Stimulated activated CD4-positive, alpha-beta T cell treated with anti-CD3 and anti-CD28 coated beads, Interleukin-1b, Interleukin-23, amount 100 ng/mL, for 4 hours (primary cell): ENCODE data around the gene RGS17.
"Not testable (repeated sequence)": the region's sequence is repeated elsewhere in the genome, so short reads cannot be mapped to it uniquely, and the experiment has no call there.

Source experiments
- DNase-seq, 2 donors: peaks; one replicate each; pipeline ENCODE4 v3.0.0-alpha.2; 2020; ENCODE audit warnings: low read depth in 2 of 2

RGS17 gene

DNA sequence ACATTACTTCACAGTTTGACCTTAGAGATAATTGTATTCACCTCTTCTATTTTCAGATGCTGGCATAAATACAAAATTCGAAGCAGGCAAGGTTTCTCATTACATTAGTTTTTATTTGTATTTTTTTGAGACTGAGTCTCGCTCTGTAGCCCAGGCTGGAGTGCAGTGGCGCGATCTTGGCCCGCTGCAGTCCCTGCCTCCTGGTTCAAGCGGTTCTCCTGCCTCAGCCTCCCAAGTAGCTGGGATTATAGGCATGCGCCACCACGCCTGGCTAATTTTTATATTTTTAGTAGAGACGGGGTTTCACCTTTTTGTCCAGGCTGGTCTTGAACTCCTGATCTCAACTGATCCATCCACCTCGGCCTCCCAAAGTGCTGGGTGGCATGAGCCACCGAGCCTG is 145.8 kb downstream of the RGS17 start:
- not testable (repeated sequence) for DNase-seq

DNA sequence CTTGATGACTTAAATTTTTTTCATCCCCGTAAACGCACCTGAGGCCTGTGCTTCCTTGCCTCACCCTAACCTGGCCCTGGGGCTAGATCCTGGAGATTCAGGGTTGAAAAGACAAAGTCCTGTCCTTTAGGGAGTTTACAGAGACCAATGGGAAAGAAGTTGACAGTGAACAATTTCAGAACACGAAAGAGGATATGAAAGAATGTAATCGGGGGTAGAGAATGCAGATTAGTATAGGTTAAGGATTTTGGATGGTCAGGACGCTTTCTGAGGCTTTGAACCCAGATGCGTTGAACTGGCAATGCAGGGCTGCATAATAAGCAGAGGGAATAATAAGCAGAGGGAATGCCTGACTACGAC is 146.6 kb downstream of the RGS17 start:
- no peak for DNase-seq

DNA sequence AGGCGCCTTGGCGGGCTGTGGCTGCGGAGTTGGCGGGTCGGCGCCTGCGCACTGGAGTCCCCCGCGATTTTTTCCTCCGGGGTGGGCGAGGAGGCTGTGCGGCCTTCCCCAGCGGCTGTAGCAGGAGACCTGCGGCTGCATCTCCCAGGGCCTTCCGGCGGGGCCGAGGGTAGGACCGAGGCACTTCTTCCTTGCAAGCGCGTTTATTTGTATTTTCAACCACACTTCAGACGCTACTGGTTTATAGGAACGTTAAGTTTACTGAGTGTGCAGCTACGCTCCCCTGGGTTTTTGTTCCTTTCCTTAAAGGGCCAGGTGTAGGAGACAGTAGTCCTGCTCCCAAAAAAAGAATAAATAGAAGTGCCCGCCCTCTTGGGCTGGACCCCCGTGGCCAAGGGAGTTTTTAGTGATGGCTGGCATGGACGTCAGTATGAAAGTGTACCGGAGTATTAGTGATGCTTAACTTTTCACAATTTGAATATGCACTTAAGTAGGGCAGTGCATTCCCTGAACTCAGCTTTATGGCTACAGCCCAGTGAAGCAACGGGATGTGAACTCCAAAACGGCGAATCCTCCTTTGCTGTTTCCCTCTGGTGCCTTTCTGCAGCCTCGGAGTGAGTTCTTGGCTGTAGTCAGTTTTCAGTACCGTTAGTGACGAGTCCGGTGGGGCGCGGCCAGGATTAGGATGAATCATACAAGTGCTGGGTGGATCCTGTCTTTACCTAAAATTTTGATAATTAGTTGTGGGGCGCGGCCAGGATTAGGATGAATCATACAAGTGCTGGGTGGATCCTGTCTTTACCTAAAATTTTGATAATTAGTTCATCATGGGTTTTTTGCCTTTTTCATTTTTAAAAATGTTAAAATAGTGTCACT is 147.2 kb downstream of the RGS17 start:
- DNase-seq: peak; percentile 92 to 93

DNA sequence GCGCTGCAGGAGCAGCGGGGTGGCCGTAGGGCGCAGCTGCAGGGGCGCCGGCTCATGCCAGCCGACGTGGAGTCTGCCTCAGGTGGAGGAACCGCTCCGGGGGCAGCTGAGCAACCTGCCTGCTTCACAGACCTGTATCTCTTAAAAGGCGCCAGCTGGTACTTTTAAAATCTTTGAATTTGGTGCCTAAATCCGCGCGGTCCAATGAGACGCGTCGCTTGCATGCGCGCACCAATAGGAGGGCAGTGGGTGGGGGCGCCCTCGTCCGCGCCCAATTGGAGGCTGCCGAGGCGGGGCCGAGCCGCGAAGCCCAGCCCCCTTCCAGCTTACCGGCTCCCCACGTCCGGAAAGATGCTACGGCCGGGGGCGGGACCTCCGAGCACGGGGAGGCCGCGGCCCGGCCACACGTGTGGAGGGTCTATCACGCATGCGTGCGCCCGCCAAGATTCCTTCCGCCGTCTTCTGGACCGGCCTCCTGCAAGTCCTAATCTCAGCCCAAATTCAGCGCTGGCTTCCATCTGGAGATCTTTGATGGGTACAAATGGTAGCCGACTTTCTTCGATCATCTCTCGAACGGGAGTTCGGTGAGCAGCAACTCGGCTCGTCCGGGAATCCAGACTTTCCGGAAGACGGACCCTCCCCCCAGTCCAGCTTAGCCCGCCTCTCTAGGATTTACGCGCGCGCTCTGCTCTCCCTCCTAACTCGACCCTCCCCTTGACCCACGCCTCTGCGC is 148.0 kb downstream of the RGS17 start, which contains the start of gene FBXO5:
Gene FBXO5, minus strand, starts transcription at position 138 of the 733 bp plus-strand sequence. Its CDS starts 82 bp downstream, at position 56.
- DNase-seq: peak; percentile 94 to 97

DNA sequence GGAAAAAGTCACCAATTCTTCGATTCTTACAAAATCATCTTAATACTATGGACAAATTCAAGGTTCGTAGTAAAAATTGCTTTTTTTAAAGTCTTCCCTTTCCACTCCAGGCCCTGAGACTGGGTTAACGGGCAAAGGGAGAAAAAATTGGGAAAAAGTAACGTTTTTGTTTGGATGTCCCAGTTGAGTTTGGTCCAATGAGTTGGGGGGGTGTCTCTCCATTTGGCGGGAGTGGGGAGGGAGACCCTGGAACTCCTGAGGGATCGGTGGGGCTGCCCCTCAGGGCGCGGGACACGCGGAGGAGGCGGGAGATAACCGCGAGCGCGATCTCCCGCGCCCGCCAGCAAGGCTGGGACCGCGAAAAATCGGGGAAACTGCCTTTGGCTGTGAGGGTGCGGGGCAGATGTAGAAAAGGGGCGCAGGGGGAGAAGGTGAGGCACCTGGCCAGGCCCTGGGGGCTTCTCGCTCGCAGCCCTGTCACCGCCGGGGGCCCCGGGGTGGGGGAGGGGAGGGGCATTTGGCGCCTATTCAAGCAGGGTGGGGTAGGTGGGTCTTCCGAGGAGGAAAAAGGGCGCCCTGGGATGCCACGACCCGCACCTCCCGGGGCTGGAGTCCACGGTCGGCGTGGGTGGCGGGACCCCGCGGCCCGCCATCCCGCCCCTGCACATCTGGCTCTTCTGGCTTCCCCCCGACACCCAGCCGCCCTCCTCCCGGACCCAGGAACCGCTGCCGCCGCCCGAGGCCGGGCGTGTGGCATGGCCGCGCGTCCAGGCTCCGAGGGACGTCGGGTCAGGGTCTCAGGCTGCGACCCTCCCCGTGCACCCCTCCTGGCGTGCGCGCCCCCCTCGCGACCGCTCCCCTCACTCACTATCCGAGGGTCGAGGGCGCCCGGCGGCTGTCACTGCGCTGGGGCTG is 148.8 kb downstream of the RGS17 start:
- no peak for DNase-seq

- DNase-seq: no peak
Observed at GRCh38 chr6:152981219-152981618, 149.9 kb downstream of the RGS17 start.

- no peak for DNase-seq
Observed at GRCh38 chr6:152980656-152981055, 150.4 kb downstream of the RGS17 start.

- DNase-seq: no peak
Observed at GRCh38 chr6:152979116-152979515, 152.0 kb downstream of the RGS17 start.

GRCh38 chr6:152978058-152978457 is 153.0 kb downstream of the RGS17 start:
- DNase-seq: no peak

GRCh38 chr6:152977556-152977955 is 153.5 kb downstream of the RGS17 start:
- DNase-seq: no peak

- DNase-seq: no peak
Observed at GRCh38 chr6:152976749-152977148, 154.3 kb downstream of the RGS17 start.

- DNase-seq: no peak
Observed at GRCh38 chr6:152975204-152975915, 155.7 kb downstream of the RGS17 start.

DNA sequence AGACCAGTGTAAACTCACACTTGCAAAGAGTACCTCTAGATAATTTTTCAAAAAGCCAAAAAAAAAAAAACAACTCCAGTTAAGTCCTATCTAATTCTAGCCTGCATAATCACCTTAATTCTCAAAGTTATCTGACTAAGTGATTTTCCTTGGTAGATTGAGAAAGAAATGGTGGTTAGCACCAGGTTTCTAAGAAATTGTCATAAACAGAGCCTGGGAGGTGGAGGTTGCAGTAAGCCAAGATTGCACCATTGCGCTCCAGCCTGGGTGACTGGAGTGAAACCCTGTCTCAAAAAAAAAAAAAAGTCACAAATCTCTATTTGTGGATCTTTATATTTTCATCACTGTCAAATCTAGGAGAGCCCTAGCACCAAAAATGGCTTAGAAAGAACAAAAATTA is 157.2 kb downstream of the RGS17 start:
- no peak for DNase-seq

DNA sequence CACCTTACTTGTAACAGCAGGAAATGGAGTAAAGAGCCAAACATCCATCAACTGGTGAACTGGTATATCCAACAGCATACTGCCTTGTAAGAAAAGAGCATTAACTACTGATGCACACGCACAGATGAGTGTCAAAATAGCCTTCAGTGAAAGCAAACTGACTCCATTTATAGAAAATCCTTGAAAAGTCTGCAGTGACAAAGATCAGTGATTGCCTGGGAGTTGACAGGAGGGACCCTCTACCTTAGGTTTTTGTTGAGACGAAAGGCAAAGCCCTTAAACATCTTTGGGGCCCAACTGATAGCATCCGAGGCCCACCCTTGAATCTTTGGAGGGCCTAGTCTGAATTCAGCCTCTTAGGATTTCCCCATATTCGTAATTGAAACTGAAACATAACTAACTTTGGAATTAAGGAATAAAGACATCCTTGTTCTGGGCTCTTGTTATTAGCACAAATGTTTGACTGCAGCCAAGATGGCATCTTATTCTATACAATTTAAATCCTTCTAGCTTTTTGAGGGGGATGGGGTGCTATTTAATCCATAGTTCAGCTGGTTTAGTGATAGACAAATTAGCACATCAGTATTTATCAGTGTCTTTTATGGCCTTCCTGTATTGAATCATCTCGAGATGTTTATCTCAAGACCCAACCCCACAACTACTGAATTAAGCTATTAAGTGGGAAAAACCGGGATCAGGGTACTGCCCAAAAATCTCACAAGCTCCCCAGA is 161.2 kb downstream of the RGS17 start:
- no peak for DNase-seq

GRCh38 chr6:152966168-152966894 is 164.8 kb downstream of the RGS17 start:
- not testable (repeated sequence) for DNase-seq

DNA sequence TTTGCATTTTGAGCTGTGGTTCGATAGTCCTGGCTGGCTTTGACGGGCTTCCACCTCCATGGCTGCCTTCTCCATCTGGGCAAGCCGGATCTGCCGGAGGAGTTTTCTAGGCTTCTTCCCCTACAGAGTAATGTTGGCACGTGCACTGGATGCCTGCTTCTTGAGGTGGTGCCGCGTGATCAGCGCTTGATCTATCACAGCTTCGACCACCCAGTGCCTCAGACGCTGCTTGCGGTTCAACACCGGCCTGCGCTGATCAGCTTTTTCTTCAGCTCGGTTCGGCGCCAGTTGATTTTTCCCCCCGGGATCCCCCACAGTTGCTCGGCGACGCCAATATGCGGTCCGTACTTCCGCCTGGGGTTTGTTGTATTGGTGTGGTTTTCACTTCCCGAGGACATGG is 171.7 kb downstream of the RGS17 start:
- no peak for DNase-seq

- DNase-seq: no peak
Observed at GRCh38 chr6:152957796-152958195, 173.3 kb downstream of the RGS17 start.
